GM12878 (cell line): Measurements from ENCODE around the gene LRRK1. TPM values are rescaled to one million over a fixed set of nuclear protein-coding genes. Genes with fewer than 3 reads are reported as not detected.

Source experiments
- ATAC-seq: fragments of 200-7000 bp; cut with Tn5 transposase; 3 replicates; pipeline ENCODE4 v1.9.1; 2020; ENCODE audit warnings: mild to moderate bottlenecking, moderate library complexity
- BruUV-seq: library from RNA; stranded (reverse); fragments of 400-500 nt; replicated peaks from 2 replicates; lab custom pipeline; 2021; lab: Mats Ljungman, UMichigan
- CTCF ChIA-PET: fragments of 300-600 bp; sonication (Branson Sonifier 250); formaldehyde crosslinking; extraction: SDS; loops from one replicate; lab custom pipeline; 2021; ENCODE audit warnings: inconsistent platforms; lab: Yijun Ruan, JAX
- POLR2A ChIA-PET: fragments of 350-600 bp; formaldehyde crosslinking; extraction: SDS; loops from one replicate; lab custom pipeline; 2021; ENCODE audit warnings: inconsistent platforms; lab: Charles Lee
- RAD21 ChIA-PET: fragments of 300-600 bp; sonication (Branson Sonifier 250); formaldehyde crosslinking; loops from one replicate; lab custom pipeline; 2023; ENCODE audit warnings: antibody characterized with exemption; ENCODE audit not compliant: unreplicated experiment; lab: Charles Lee
- SMC1A ChIA-PET: fragments of 300-600 bp; sonication (Branson Sonifier 250); formaldehyde crosslinking; loops from one replicate; lab custom pipeline; 2023; ENCODE audit not compliant: unreplicated experiment, uncharacterized antibody; lab: Charles Lee
- DNase-seq: peaks from one replicate; pipeline ENCODE4 v3.0.0-alpha.2; 2011; ENCODE audit warnings: low read depth, low spot score
- FAIRE-seq: peaks from 3 replicates; lab custom pipeline; 2011; peaks lifted over from hg19 to GRCh38; lab: Jason Lieb, UNC
- H2AFZ ChIP-seq: 2 replicates; pipeline ENCODE4 v1.6.0; 2011; ENCODE audit warnings: low read depth, low read length, control low read depth; ENCODE audit not compliant: control insufficient read depth
- H3K27ac ChIP-seq: 2 replicates; pipeline ENCODE4 v1.5.1; 2011; ENCODE audit warnings: control low read depth; ENCODE audit not compliant: control insufficient read depth, insufficient read depth
- H3K27me3 ChIP-seq, 2 experiments: replicated peaks in 1 of 2; 2 replicates each; pipeline versions ENCODE4 v1.6.0 to v1.6.1; 2011; ENCODE audit warnings: low read length in 1 of 2; ENCODE audit not compliant: control insufficient read depth in 2 of 2, insufficient read depth in 2 of 2
- H3K36me3 ChIP-seq, 2 experiments: 2 replicates each; pipeline ENCODE4 v1.5.1; 2011; ENCODE audit warnings: low read length in 1 of 2; ENCODE audit not compliant: control insufficient read depth in 2 of 2, insufficient read depth in 2 of 2
- H3K4me1 ChIP-seq: 2 replicates; pipeline ENCODE4 v1.6.1; 2011; ENCODE audit warnings: mild to moderate bottlenecking, low read length, moderate library complexity, mixed read lengths; ENCODE audit not compliant: control insufficient read depth, insufficient read depth
- H3K4me2 ChIP-seq: 2 replicates; pipeline ENCODE4 v1.6.0; 2011; ENCODE audit warnings: control low read depth; ENCODE audit not compliant: control insufficient read depth, insufficient read depth
- H3K4me3 ChIP-seq: fragments of 200-600 bp; sonication (generic); 2 replicates; pipeline ENCODE4 v1.5.1; 2016
- H3K79me2 ChIP-seq: 2 replicates; pipeline ENCODE4 v1.6.0; 2011; ENCODE audit warnings: low read length; ENCODE audit not compliant: control insufficient read depth, insufficient read depth
- H3K9ac ChIP-seq: 2 replicates; pipeline ENCODE4 v1.8.0; 2011; ENCODE audit warnings: low read length, control low read depth, mixed read lengths; ENCODE audit not compliant: control insufficient read depth, insufficient read depth
- H3K9me3 ChIP-seq: replicated peaks from 3 replicates; pipeline ENCODE4 v1.5.1; 2011; ENCODE audit warnings: mild to moderate bottlenecking, low read length; ENCODE audit not compliant: control insufficient read depth, insufficient read depth
- H4K20me1 ChIP-seq: 2 replicates; pipeline ENCODE4 v1.6.0; 2011; ENCODE audit not compliant: control insufficient read depth, insufficient read depth
- ATF7 ChIP-seq: fragments of 450-650 bp; IDR thresholded peaks from 2 replicates; pipeline ENCODE4 v1.6.1; 2016; ENCODE audit warnings: low read depth, mild to moderate bottlenecking
- CBX3 ChIP-seq: fragments of 200-600 bp; sonication (generic); IDR thresholded peaks from 2 replicates; pipeline ENCODE4 v1.6.1; 2016; ENCODE audit warnings: low read depth, borderline replicate concordance
- POLR2A ChIP-seq: IDR thresholded peaks from 2 replicates; pipeline ENCODE4 v1.6.1; 2011; ENCODE audit warnings: low read depth, mild to moderate bottlenecking, low read length
- TBL1XR1 ChIP-seq: IDR thresholded peaks from 2 replicates; pipeline ENCODE4 v1.6.1; 2012; ENCODE audit warnings: low read depth, low read length, improper control_type of control experiment
- TCF3 ChIP-seq: IDR thresholded peaks from 2 replicates; pipeline ENCODE4 v1.6.1; 2012; ENCODE audit warnings: low read depth, mild to moderate bottlenecking, low read length, borderline replicate concordance; ENCODE audit not compliant: insufficient read depth
- ZNF622 ChIP-seq: fragments of 450-650 bp; IDR thresholded peaks from 2 replicates; pipeline ENCODE4 v1.6.1; 2017; ENCODE audit warnings: mild to moderate bottlenecking, inconsistent platforms
- WGBS: methylation state at CpG from one replicate; pipeline ENCODE4 v1.1.6; 2016; ENCODE audit warnings: low lambda C conversion rate; ENCODE audit not compliant: insufficient replicate concordance, insufficient coverage; ENCODE audit errors: missing lambda C conversion rate; 5-methylcytosine and 5-hydroxymethylcytosine counted together
- in situ Hi-C: fragments of 300-500 bp; cut with MboI; formaldehyde crosslinking; loops from 9 replicates; pipeline ENCODE4 v1.14.3; 2018; ENCODE audit warnings: mixed read lengths
- intact Hi-C: fragments of 100-400 bp; cut with micrococcal nuclease; formaldehyde crosslinking; loops from one replicate; pipeline ENCODE4 v1.14.2; 2022; ENCODE audit not compliant: unreplicated experiment
- polyA plus RNA-seq, 11 experiments: library from polyadenylated mRNA; depleted of rRNA in 4 of 11; unstranded in 6 of 11; stranded (reverse) in 5 of 11; fragments of >200 nt; fragmentation: Nextera tagmentation in 4 of 11; fragmentation: Illumina TruSeq in 1 of 11; extraction: Ambion mirVana in 4 of 11; extraction: Trizol in 1 of 11; gene quantifications; 1 replicate in 1 of 11; 2 replicates in 10 of 11; pipeline versions ENCODE4 v1.2.1 to v1.2.3, GENCODE V29; 2011 to 2016; ENCODE audit warnings: inconsistent platforms in 2 of 11, missing spikeins in 2 of 11, low read depth in 1 of 11
- total RNA-seq, 4 experiments: library from RNA; depleted of rRNA in 3 of 4; stranded (reverse); fragments of >200 nt in 3 of 4; fragmentation: Illumina TruSeq in 1 of 4; extraction: Trizol in 1 of 4; gene quantifications; 2 replicates each; pipeline versions ENCODE4 v1.2.1 to v1.2.3, GENCODE V29; 2013 to 2021
- TF ChIP-seq, protein P1 (sequence below): IDR thresholded peaks from 2 replicates; pipeline ENCODE4 v1.6.1; 2011; ENCODE audit warnings: mild to moderate bottlenecking, low read depth, low read length, moderate library complexity; ENCODE audit not compliant: insufficient replicate concordance
- TF ChIP-seq, protein P2 (sequence below): fragments of 450-650 bp; formaldehyde crosslinking; IDR thresholded peaks from 2 replicates; pipeline ENCODE4 v1.5.0; 2022; ENCODE audit warnings: mild to moderate bottlenecking, missing genetic modification characterization
- TF ChIP-seq, protein P3 (sequence below): IDR thresholded peaks from 2 replicates; pipeline ENCODE4 v1.6.1; 2011; ENCODE audit warnings: borderline replicate concordance, low read depth, mild to moderate bottlenecking, moderate library complexity, low read length; ENCODE audit not compliant: insufficient read depth, poor library complexity, severe bottlenecking

The LRRK1 gene
- total and polyA plus RNA-seq, 10 of the 15 experiments (the other 5 are each of a cell fraction or from before 2014, with no cell fraction given): 2.2 to 58.3 (median 17.9) TPM

GRCh38 chr15:101070502-101071273, 151.5 kb downstream of the LRRK1 start:
- RAD21 ChIA-PET: no interaction called here
- SMC1A ChIA-PET: no interaction called here
- H3K27me3 ChIP-seq: no peaks in the 10 kb centered on the region
- in situ Hi-C loops: no loop called here
- CTCF ChIA-PET: interaction anchor here (1.1 to 1.3 kb wide), 2 partner anchors 187 to 188 kb away, joined by 3 read pairs; no protein-coding TSS in a partner anchor
- H3K4me3 ChIP-seq: no peak overlapping the region
- ATAC-seq: 0 out of 3 replicates have a peak, but pooled peaks have one; percentile 25
- no peak overlapping the region for H3K27ac ChIP-seq
- no peak for TF ChIP-seq ATF7
- no peak for TF ChIP-seq TBL1XR1
- TF ChIP-seq POLR2A: 0 out of 2 replicates have a peak, but pooled peaks have one; percentile 14
- H3K4me1 ChIP-seq: no peaks in the 10 kb centered on the region
- intact Hi-C loops: no loop called here
- DNase-seq: no peak
- POLR2A ChIA-PET: interaction anchor here (0.7 to 1.0 kb wide), 2 partner anchors 15 to 218 kb away, joined by 3 to 4 read pairs; no protein-coding TSS in a partner anchor
- H3K36me3 ChIP-seq: peaks cover 7 to 29% of the 10 kb centered on the region in 2 experiments
- WGBS: 89% methylated on average over 6 of the region's 6 CpGs
- no peak overlapping the region for H3K4me2 ChIP-seq
- no peaks in the 10 kb centered on the region for H3K79me2 ChIP-seq
- BruUV-seq: no TSS peak
- H3K9me3 ChIP-seq: no peaks in the 10 kb centered on the region
- no peak for FAIRE-seq
- no peaks in the 10 kb centered on the region for H4K20me1 ChIP-seq
- H2AFZ ChIP-seq: no peak overlapping the region
- no peak overlapping the region for H3K9ac ChIP-seq

GRCh38 chr15:101071651-101072050, 152.5 kb downstream of the LRRK1 start:
- ChIA-PET SMC1A (no interaction called here), RAD21 (no interaction called here), POLR2A (no interaction called here), CTCF (interaction anchor here (1.0 to 1.1 kb wide), 2 partner anchors 11 to 186 kb away, joined by 3 read pairs; no protein-coding TSS in a partner anchor)
- no peak for DNase-seq
- in situ Hi-C loops: no loop called here
- no peaks in the 10 kb centered on the region for H3K9me3 ChIP-seq
- no peaks in the 10 kb centered on the region for H4K20me1 ChIP-seq
- H3K4me3 ChIP-seq: no peak overlapping the region
- H3K27me3 ChIP-seq: no peaks in the 10 kb centered on the region
- H3K9ac ChIP-seq: no peak overlapping the region
- no peaks in the 10 kb centered on the region for H3K4me1 ChIP-seq
- H2AFZ ChIP-seq: no peak overlapping the region
- WGBS: 98% methylated on average over 10 of the region's 10 CpGs
- no peak for FAIRE-seq
- no peak for ATAC-seq
- intact Hi-C loops: no loop called here
- no peak overlapping the region for H3K4me2 ChIP-seq
- no peak overlapping the region for H3K27ac ChIP-seq
- H3K36me3 ChIP-seq: peaks cover 2 to 22% of the 10 kb centered on the region in 2 experiments; a peak in 3 of 4 replicates
- H3K79me2 ChIP-seq: no peaks in the 10 kb centered on the region
- BruUV-seq: no TSS peak
- TF ChIP-seq CBX3 (no peak), TCF3 (no peak), ZNF622 (no peak)
- TF ChIP-seq, protein P1, sequence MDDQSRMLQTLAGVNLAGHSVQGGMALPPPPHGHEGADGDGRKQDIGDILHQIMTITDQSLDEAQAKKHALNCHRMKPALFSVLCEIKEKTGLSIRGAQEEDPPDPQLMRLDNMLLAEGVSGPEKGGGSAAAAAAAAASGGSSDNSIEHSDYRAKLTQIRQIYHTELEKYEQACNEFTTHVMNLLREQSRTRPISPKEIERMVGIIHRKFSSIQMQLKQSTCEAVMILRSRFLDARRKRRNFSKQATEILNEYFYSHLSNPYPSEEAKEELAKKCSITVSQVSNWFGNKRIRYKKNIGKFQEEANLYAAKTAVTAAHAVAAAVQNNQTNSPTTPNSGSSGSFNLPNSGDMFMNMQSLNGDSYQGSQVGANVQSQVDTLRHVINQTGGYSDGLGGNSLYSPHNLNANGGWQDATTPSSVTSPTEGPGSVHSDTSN: no peak
- TF ChIP-seq, protein P2, sequence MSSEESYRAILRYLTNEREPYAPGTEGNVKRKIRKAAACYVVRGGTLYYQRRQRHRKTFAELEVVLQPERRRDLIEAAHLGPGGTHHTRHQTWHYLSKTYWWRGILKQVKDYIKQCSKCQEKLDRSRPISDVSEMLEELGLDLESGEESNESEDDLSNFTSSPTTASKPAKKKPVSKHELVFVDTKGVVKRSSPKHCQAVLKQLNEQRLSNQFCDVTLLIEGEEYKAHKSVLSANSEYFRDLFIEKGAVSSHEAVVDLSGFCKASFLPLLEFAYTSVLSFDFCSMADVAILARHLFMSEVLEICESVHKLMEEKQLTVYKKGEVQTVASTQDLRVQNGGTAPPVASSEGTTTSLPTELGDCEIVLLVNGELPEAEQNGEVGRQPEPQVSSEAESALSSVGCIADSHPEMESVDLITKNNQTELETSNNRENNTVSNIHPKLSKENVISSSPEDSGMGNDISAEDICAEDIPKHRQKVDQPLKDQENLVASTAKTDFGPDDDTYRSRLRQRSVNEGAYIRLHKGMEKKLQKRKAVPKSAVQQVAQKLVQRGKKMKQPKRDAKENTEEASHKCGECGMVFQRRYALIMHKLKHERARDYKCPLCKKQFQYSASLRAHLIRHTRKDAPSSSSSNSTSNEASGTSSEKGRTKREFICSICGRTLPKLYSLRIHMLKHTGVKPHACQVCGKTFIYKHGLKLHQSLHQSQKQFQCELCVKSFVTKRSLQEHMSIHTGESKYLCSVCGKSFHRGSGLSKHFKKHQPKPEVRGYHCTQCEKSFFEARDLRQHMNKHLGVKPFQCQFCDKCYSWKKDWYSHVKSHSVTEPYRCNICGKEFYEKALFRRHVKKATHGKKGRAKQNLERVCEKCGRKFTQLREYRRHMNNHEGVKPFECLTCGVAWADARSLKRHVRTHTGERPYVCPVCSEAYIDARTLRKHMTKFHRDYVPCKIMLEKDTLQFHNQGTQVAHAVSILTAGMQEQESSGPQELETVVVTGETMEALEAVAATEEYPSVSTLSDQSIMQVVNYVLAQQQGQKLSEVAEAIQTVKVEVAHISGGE: no peak
- TF ChIP-seq, protein P3, sequence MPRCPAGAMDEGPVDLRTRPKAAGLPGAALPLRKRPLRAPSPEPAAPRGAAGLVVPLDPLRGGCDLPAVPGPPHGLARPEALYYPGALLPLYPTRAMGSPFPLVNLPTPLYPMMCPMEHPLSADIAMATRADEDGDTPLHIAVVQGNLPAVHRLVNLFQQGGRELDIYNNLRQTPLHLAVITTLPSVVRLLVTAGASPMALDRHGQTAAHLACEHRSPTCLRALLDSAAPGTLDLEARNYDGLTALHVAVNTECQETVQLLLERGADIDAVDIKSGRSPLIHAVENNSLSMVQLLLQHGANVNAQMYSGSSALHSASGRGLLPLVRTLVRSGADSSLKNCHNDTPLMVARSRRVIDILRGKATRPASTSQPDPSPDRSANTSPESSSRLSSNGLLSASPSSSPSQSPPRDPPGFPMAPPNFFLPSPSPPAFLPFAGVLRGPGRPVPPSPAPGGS: no peak
